GM12801 (cell line): ENCODE measurements around the gene SOX15.

Experiments used
- TF ChIP-seq, protein P1 (sequence below): IDR thresholded peaks from one replicate; pipeline ENCODE4 v1.5.1; 2011; ENCODE audit warnings: control low read depth; ENCODE audit not compliant: insufficient read length; ENCODE audit errors: extremely low read depth

SOX15 gene

DNA sequence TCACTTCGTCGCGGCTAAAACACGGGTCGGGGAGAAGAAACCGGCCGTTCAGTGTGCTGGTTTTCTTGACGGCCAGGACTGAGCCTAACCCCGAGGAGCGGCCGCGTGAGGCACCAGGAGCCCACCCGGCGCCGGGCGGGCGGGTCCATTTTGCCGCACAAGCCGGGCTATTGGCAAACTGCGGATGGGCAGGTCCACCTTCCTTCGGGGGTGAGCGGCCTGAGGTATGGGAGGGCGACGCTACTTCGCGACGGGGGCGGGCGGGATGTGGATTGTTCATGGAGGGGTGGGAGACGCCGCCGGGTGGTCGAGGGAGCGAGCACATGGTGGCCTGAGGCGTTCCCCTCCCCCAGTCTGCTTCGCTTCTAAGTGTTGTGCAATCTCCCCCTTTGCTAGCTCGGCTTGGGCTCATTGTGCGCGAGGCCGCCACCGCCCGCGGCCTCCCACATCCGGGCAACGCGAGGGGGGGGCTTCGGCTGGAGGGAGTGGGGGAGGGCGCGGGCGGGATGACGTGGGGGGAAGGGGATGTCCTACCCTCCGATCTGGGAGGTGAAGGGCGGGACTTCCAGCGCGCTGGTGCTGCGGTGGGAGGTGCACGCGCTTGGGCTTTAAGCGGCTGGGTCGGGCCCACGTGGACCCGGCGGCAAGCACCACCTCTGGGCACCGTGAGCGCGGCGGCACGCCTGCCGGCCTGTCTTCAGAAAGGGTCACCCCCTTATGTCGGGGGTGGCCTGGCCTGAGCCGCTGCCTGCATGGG lies 16.4 kb downstream of the SOX15 start:
- TF ChIP-seq, protein P1, sequence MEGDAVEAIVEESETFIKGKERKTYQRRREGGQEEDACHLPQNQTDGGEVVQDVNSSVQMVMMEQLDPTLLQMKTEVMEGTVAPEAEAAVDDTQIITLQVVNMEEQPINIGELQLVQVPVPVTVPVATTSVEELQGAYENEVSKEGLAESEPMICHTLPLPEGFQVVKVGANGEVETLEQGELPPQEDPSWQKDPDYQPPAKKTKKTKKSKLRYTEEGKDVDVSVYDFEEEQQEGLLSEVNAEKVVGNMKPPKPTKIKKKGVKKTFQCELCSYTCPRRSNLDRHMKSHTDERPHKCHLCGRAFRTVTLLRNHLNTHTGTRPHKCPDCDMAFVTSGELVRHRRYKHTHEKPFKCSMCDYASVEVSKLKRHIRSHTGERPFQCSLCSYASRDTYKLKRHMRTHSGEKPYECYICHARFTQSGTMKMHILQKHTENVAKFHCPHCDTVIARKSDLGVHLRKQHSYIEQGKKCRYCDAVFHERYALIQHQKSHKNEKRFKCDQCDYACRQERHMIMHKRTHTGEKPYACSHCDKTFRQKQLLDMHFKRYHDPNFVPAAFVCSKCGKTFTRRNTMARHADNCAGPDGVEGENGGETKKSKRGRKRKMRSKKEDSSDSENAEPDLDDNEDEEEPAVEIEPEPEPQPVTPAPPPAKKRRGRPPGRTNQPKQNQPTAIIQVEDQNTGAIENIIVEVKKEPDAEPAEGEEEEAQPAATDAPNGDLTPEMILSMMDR = no peak

DNA sequence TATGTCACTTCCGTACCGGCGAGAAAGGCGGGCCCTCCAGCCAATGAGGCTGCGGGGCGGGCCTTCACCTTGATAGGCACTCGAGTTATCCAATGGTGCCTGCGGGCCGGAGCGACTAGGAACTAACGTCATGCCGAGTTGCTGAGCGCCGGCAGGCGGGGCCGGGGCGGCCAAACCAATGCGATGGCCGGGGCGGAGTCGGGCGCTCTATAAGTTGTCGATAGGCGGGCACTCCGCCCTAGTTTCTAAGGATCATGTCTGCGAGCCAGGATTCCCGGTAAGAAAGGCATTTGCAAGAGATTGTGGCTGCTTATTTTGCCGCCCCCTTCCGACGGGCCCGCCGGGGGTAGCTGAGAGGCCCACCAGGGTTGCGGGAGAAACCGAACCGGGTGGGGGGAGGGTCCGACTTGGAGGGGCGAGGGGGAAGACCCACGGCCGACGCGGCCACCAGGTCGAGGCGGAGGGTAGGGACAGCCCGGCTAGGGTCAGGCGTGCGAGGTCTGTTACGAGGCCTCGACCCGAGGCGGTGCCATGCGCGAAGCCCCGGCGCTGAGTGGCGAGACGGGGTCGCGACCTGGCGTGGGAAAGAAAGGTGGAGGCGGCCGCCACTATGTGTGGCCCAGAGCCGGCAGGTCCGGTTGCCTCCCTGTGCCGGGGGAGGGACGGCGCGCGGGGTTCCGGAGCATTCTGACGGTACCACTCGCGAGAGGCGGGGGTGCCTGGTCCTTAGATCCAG lies 17.1 kb downstream of the SOX15 start:
- TF ChIP-seq, protein P1 = no peak

DNA sequence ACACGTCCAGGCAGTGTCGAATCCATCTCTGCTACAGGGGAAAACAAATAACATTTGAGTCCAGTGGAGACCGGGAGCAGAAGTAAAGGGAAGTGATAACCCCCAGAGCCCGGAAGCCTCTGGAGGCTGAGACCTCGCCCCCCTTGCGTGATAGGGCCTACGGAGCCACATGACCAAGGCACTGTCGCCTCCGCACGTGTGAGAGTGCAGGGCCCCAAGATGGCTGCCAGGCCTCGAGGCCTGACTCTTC lies 17.6 kb downstream of the SOX15 start:
- TF ChIP-seq, protein P1 = no peak

DNA sequence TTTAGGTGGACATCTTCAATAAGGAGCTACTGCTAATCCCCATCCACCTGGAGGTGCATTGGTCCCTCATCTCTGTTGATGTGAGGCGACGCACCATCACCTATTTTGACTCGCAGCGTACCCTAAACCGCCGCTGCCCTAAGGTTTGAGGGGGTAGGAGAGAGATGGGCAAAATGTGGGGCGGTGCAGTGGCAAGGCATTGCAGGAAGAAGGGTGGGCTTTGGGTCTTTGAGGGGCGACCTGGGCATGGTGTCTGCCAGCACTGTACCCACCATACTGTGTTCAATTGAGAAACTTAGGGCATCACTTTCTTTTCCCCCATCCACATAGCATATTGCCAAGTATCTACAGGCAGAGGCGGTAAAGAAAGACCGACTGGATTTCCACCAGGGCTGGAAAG lies 19.5 kb downstream of the SOX15 start:
- TF ChIP-seq, protein P1 = no peak

DNA sequence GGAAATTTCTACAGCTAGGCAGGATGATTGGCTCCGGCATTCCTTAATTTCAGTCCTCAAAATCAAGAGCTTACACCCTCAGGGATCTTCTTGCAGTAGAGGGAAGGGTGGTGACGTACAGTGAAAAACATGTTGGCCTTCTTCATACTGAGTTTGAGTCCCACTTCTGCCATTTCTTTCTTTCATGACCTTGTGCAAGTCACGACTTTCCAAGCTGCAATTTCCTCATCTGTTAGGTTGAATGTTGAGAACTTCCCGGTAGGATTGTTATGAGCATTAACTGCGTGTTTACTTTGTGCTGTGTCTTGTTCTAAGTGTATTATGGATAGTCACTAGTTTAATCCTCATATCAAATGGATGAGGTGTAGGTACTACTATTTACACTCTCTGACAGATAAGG lies 20.3 kb downstream of the SOX15 start:
- TF ChIP-seq, protein P1 = no peak

DNA sequence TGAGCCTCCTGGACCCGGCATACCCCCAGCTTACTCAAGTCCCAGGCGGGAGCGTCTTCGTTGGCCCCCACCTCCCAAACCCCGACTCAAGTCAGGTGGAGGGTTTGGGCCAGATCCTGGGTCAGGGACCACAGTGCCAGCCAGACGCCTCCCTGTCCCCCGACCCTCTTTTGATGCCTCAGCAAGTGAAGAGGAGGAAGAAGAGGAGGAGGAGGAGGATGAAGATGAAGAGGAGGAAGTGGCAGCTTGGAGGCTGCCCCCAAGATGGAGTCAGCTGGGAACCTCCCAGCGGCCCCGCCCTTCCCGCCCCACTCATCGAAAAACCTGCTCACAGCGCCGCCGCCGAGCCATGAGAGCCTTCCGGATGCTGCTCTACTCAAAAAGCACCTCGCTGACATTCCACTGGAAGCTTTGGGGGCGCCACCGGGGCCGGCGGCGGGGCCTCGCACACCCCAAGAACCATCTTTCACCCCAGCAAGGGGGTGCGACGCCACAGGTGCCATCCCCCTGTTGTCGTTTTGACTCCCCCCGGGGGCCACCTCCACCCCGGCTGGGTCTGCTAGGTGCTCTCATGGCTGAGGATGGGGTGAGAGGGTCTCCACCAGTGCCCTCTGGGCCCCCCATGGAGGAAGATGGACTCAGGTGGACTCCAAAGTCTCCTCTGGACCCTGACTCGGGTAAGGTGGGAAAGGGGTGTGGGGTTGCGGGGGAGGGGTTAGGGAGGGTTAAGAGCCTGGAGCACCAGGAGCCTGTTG lies 26.6 kb downstream of the SOX15 start:
- TF ChIP-seq, protein P1 = no peak

DNA sequence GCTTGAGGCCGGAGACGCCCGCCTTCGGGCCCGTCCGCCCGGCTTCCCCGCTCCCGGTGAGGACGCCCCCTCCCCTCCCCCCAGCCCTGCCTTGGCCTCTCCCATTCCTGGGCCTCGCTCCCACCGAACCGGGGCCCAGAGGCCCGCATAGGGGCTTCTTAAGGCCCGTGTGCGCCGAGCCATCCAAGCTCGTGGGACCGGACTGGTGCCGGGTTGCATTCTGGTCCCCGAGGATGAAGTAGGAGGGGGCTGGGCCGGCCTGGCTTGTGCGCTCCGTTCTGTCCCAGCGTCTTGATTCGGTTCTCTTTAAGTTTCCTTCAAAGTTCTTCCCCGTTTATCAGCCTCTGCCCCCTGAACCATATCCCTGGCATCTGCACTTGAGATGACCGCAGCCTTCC lies 27.7 kb downstream of the SOX15 start:
- TF ChIP-seq, protein P1 = no peak
